ENCODE measurements around the gene IFNA1.

Gene IFNA1

DNA sequence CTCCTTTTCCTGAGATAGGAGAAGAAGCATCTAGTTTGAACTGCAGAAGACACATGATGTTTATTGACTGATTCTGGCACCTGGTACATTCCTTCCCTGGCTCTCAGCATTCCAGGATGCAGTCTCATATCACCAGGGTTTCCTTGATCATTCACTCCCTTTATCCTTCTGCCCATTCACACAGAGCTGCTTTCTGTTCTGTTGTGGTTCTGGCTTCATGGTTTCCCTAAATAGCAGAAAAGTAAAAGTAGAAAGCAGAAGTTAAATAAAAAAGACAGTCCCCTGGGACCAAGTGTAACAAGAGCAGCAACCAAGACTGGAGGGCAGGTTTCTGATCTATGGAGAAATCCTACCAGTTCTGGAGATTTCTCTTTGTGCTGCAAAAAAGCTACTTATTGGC is 28.1 kb upstream of the IFNA1 start:
- Histone ChIP-seq H3K27ac (ENCODE audit: poor library complexity, severe bottlenecking) (no peak overlapping the region), H3K36me3 (ENCODE audit: low read depth) (no peaks in the 10 kb centered on the region), H3K9me3 (ENCODE audit: severe bottlenecking) (no peaks in the 10 kb centered on the region), H3K4me3 (ENCODE audit: severe bottlenecking) (no peak overlapping the region), H3K27me3 (ENCODE audit: insufficient read depth, poor library complexity, severe bottlenecking) (peaks cover 12% of the 10 kb centered on the region), H3K4me1 (ENCODE audit: insufficient read depth, poor library complexity, severe bottlenecking) (no peaks in the 10 kb centered on the region)
- DNase-seq (ENCODE audit: low spot score), result no peak
- no peak for ATAC-seq (ENCODE audit: low read depth)
- TF ChIP-seq, protein P1, sequence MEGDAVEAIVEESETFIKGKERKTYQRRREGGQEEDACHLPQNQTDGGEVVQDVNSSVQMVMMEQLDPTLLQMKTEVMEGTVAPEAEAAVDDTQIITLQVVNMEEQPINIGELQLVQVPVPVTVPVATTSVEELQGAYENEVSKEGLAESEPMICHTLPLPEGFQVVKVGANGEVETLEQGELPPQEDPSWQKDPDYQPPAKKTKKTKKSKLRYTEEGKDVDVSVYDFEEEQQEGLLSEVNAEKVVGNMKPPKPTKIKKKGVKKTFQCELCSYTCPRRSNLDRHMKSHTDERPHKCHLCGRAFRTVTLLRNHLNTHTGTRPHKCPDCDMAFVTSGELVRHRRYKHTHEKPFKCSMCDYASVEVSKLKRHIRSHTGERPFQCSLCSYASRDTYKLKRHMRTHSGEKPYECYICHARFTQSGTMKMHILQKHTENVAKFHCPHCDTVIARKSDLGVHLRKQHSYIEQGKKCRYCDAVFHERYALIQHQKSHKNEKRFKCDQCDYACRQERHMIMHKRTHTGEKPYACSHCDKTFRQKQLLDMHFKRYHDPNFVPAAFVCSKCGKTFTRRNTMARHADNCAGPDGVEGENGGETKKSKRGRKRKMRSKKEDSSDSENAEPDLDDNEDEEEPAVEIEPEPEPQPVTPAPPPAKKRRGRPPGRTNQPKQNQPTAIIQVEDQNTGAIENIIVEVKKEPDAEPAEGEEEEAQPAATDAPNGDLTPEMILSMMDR (IDR thresholded peaks at IDR 0.05; ENCODE audit: poor library complexity, severe bottlenecking), result no peak

DNA sequence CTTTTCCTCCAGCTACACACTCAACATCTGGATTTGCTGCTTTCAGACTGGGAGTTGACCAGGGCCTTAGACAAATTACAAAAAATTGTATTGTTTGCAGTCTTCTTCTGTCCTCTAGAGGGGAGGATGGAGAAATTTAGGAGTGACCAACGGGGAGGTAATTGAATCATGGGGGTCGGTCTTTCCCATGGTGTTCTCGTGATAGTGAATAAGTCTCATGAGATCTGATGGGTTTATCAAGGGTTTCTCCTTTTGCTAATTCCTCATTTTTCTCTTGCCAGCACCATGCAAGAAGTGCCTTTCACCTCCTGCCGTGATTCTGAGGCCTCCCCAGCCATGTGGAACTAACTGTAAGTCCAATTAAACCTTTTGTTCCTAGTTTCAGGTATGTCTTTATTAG is 27.1 kb upstream of the IFNA1 start:
- H3K4me3 ChIP-seq (ENCODE audit: severe bottlenecking), result no peak overlapping the region
- no peak overlapping the region for H3K27ac ChIP-seq (ENCODE audit: poor library complexity, severe bottlenecking)
- no peak for DNase-seq (ENCODE audit: low spot score)
- H3K9me3 ChIP-seq (ENCODE audit: severe bottlenecking), result no peaks in the 10 kb centered on the region
- H3K4me1 ChIP-seq (ENCODE audit: insufficient read depth, poor library complexity, severe bottlenecking), result no peaks in the 10 kb centered on the region
- peaks cover 12% of the 10 kb centered on the region for H3K27me3 ChIP-seq (ENCODE audit: insufficient read depth, poor library complexity, severe bottlenecking)
- ATAC-seq (ENCODE audit: low read depth), result no peak
- TF ChIP-seq, protein P1 (IDR thresholded peaks at IDR 0.05; ENCODE audit: poor library complexity, severe bottlenecking), result peak; percentile 5
- H3K36me3 ChIP-seq (ENCODE audit: low read depth), result no peaks in the 10 kb centered on the region

DNA sequence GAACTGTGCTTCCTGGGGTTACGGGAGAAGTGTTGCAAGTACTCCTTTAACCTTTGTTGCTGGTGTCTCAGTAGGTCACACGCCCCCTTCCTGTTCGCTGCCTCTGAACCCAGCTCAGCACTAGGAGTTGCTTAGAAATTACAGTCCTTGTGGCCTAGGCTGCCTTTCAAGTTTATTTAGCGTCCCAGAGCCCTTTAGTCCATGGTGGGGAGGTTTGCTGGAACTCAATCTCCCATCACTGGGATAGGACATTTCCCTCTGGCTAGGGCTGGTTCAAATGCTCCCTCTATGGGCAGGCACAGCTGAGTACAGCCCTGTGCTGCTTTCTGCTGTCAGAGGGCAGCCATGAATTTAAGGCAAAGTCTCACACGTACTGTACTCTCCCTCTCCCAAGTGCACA is 26.6 kb upstream of the IFNA1 start:
- Histone ChIP-seq H3K4me3 (ENCODE audit: severe bottlenecking) (no peak overlapping the region), H3K27me3 (ENCODE audit: insufficient read depth, poor library complexity, severe bottlenecking) (peaks cover 12% of the 10 kb centered on the region), H3K36me3 (ENCODE audit: low read depth) (no peaks in the 10 kb centered on the region), H3K4me1 (ENCODE audit: insufficient read depth, poor library complexity, severe bottlenecking) (no peaks in the 10 kb centered on the region), H3K9me3 (ENCODE audit: severe bottlenecking) (no peaks in the 10 kb centered on the region), H3K27ac (ENCODE audit: poor library complexity, severe bottlenecking) (no peak overlapping the region)
- DNase-seq (ENCODE audit: low spot score) (no peak), ATAC-seq (ENCODE audit: low read depth) (peak; percentile 36; the same call in 1 of the 3 replicates)
- TF ChIP-seq, protein P1 (IDR thresholded peaks at IDR 0.05; ENCODE audit: poor library complexity, severe bottlenecking), result no peak

DNA sequence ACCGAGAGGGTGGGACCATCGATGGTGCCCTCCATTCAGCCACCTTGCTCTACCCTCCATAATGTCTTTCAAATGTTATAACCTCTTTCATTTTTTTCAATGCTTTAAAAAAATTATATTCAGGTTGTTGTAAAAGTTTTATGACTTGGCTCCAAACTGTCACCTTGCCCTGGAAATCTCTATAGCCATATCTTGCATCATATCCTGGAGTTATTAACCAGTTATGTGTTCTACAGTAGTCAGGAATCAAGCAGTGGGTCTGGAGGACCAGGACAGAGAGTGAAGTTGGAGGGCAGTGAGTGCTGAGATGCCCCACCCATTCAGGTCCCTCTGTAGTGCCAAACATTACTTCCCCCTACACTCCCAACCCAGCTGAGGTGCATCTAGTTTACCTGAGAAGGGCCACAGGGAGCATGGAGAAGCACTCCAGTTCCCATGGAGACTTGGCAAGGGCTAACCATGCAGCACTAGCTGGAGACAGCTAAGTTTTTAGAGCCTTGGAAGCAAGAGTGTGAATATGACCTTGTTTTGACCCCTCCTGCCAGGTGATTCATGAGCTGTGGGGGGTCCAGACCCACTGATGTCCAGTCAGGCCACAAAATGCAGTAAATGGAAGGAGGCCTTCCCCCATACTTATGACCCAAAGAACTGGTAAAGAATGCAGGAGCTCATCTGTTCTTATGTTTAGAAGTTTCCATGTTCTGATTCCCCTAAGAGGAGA is 25.9 kb upstream of the IFNA1 start:
- Histone ChIP-seq H3K9me3 (ENCODE audit: severe bottlenecking) (no peaks in the 10 kb centered on the region), H3K4me1 (ENCODE audit: insufficient read depth, poor library complexity, severe bottlenecking) (no peaks in the 10 kb centered on the region), H3K27ac (ENCODE audit: poor library complexity, severe bottlenecking) (no peak overlapping the region), H3K36me3 (ENCODE audit: low read depth) (no peaks in the 10 kb centered on the region), H3K27me3 (ENCODE audit: insufficient read depth, poor library complexity, severe bottlenecking) (peaks cover 12% of the 10 kb centered on the region), H3K4me3 (ENCODE audit: severe bottlenecking) (no peak overlapping the region)
- TF ChIP-seq, protein P1 (IDR thresholded peaks at IDR 0.05; ENCODE audit: poor library complexity, severe bottlenecking), result no peak
- DNase-seq (ENCODE audit: low spot score), result no peak
- ATAC-seq (ENCODE audit: low read depth), result no peak
